HG03520 (cell line): ENCODE measurements around the gene GPR31.
"Not testable (repeated sequence)": the region's sequence is repeated elsewhere in the genome, so short reads cannot be mapped to it uniquely, and the experiment has no call there.

Source experiments
- ATAC-seq: cut with Tn5 transposase; IDR thresholded peaks from one replicate; pipeline ENCODE4 v1.9.1; 2021; ENCODE audit warnings: mild to moderate bottlenecking, moderate library complexity; ENCODE audit not compliant: unreplicated experiment

GPR31 gene, protein sequence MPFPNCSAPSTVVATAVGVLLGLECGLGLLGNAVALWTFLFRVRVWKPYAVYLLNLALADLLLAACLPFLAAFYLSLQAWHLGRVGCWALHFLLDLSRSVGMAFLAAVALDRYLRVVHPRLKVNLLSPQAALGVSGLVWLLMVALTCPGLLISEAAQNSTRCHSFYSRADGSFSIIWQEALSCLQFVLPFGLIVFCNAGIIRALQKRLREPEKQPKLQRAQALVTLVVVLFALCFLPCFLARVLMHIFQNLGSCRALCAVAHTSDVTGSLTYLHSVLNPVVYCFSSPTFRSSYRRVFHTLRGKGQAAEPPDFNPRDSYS

DNA sequence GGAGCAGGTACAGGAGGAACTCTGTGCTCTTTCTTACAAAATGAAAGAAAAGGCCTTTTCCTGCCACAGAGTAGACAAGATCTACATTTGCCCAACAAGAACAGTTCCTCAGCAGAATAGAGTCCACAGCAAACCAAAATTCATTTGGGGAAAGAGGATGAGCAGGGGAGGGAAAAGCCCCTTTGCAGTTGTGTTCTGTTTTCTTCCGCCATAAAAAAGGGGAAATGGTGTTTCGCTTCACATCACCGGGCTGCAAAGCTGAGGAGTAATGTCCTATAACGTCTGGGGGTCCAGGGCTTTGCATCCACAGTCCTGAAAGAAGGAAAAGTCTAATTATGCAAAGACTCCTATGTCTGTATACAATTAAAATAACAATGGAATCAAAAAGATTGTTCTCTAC lies at the start of gene GPR31:
Gene GPR31, minus strand, starts transcription at position 118 of the 400 bp plus-strand sequence. CDS start 149 bp downstream, outside the sequence.
- ATAC-seq, result no peak

DNA sequence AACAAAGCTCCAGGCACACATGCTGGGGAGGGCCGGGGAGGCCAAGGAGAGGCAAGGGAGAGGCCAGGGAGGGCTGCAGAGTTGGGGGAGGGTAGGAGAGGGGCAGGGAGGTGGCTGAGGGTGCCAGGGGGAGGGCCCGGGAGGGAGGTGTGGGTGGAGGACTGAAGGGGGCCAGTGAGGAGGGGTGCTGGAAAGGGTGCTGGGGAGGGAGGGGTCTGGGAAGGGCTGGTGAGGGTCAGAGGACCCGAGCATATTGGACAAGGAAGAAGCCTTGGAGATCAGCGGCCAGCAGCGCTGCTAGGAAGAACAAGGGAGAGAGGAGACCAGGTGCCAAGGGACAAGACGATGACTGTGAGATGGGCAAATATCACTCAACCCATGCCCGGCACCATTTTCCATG lies 49.7 kb upstream of the GPR31 start:
- ATAC-seq, result no peak

DNA sequence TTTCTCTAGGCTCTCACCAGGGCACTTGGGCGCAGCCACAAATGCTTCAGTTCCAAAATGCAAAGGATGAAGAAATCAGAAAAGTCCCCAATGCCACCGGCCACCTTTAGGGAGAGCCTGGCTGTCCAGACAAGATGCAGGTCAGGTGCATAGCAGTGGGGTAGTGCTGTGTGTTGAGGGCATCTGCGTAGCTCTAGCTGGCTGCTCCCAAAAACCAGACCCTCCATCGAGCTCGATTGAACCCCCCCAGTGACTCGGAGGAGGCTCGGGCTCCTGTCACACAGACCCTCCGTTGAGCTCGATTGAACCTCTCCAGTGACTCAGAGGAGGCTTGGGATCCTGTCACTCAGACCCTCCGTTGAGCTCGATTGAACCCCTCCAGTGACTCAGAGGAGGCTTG lies 47.5 kb upstream of the GPR31 start:
- not testable (repeated sequence) for ATAC-seq

DNA sequence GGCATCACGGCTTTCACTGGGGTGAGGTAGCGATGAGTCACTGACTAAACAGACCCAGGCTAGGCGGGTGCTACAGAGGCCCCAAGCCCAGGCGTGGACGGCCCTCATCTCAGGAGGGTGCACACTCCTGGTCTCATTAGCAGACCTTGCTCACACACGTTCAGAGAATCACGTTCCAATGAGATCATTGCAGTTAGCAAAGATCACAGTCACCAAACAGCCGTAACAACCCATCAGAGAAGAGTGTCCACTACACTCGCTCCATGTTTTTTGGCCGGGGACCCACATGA lies 46.2 kb upstream of the GPR31 start:
- not testable (repeated sequence) for ATAC-seq

DNA sequence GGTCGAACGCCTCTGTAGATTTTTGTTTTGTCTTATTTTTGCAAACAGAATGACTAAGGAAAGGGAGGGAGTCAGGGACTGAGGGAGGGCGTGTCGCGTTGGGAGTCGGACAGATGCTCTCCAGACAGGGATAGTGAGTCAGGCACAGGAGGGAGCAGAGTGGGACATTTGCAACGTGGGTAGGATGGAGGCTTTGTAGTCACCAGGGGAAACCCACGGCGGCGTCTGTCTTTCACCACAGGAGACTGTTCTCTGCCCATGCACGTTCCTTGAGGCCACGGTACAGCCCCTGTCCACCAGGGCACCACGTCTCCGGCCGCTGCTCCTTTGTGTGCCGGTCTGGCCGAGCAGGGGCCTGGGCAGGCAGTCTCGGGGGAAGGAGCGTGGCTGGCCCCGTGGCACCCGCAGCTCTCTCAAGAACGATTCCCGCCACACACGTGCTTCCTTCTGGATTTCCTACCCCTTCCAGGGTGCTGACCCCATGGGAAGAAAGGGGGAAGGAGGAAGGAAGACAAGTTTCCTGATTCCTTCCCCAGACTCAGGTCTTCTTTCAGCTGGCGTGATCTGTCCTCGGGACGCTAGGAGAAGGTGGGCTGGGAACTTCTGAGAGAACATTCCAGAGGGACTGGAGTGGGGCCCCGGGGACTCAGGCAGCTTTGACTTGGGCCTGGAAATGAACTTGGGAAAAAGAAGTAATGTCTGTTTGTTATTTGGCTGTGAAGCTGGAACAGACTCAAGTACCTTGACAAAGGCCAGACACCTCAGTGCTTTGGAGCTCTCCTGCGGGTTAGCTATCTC lies 45.7 kb upstream of the GPR31 start:
- not testable (repeated sequence) for ATAC-seq

DNA sequence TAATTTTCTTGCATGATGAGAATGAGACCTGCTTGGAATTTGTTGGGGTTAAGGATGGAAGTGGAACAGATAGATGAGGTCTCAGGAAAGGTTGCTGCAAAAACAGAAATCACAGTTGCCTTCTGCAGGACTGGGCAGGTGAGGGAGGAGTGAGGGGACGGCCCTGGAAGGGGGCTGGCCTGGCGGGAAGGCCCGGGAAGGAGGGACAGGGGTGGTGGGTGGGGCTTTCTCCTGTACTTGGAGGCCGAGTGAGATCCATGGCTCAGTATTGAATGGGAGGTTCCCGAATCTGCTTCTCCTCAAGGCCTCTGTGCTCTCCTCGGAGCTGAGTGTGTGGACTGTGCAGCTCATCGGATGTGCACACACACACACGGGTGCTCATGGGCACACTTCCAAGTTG lies 44.8 kb upstream of the GPR31 start:
- not testable (repeated sequence) for ATAC-seq

DNA sequence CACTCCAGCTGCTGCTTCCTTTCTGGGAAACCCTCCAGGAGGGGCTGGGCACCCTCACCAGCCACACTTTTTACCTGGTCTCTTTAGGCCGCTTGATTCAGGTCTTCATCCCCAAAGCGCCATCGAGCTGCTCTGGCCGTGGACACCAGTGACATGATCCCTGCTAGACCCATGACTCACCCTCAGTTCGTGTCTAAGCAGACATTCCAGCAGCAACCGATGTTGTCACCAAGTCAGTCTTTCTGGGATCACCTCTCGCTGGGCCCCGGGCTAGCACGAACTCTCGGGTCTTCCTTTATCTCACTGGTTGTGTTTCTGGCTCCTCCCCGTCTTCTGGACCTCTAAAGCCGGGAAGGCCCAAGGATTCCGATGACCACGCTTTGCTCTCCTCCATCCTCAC lies 43.0 kb upstream of the GPR31 start:
- ATAC-seq, result no peak

DNA sequence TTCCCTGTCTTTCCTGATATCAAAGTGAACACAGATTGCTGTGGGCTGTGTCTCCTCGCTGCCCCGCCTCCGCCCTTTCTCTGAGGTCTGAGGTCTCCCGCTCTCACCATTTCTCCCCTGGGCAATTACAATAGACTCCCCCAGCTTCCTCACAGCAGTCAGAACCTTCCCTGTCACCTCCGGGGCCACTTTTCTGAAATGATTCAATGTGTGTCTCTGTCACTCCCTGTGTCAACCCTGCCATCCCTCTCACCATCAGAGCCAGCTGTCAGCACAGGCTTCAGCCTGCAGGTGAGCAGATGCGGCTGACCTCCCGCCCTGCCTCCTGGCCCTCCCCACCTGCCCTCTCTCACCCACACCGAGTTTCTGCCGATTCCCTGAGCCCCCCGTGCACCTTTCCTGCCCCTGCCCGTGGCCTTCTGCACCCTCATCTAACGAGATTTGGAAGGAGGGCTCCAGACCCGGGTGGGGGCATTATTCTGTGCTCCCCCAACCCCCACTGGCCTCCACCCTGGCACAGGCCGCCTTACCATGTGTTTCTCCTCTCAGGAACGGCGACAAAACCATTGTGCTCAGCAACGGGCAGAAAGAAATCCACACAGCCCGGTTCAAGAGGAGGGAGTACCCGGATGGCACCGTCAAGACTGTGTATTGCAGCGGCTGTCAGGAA lies 38.3 kb upstream of the GPR31 start:
- ATAC-seq, result not testable (repeated sequence)

DNA sequence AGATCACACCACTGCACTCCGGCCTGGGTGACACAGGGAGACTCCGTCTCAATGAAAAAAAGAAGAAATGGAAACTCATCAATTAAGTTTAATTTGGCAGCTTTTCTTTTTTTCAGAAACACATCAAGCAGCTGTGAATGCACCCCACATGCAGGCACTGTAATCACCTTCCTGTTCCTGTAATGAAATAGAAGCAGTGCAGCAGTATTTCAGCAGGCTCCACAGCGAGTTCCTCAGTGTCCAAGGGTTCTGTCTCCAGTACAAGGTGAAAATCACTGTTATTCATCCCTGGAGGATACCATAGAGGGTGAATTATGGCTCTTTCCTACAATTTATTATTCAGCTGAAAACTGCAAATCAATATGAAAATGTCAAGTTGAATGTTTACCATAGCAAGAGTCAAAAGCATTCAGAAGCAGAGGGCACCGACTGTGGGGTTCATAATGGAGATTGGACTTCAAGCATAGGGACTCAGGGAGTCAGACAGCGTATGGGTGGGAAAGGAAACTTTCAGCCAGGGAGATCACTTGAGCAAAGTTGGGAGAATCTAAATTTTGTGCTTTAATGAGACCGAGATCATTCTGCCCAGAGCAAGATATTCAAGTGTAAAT lies 35.8 kb upstream of the GPR31 start:
- ATAC-seq, result not testable (repeated sequence)

DNA sequence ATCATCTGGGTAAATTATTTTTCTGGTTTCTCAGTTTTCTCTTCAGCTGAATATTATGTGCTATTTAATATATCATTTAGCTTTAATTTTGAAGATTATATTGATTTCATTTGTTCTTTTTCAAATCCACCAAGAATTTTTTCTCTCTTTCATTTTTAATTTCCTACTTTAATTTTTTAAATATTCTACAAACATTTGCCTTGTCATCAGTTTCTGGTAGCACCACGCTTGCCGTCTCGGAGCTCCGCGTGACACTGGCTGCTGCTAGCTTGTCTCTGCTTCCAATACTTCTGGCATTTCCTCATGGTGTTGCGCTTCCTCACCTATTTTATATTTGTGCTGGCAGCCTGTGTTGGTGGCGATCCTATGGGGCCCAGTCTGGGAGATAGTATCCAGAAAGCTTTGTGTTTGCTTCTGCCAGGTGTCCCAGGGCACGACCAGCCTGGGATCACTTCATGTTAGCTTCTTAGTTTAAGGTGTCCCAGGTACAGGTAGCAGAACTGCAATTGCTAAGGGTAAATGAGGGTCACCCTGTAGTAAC lies 33.3 kb upstream of the GPR31 start:
- not testable (repeated sequence) for ATAC-seq

DNA sequence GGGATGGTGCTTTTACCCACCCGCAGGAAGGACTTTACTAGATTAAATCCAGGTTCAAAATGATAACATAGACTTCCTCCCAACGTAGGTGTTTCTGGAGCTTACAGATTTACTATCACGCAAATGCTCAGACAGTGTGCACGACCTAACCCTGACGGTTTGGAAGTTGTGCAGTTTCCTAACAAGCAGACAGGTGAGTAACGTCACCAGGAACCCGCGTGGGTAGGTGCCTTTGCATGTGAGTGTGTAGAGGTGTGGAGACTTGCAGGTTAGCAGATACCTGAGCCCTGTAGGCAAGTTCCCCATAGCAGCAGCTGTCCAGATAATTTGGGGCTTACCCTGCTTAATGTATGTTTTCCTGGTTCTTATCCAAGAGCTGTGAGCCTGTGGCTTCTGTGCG lies 29.5 kb upstream of the GPR31 start:
- not testable (repeated sequence) for ATAC-seq

DNA sequence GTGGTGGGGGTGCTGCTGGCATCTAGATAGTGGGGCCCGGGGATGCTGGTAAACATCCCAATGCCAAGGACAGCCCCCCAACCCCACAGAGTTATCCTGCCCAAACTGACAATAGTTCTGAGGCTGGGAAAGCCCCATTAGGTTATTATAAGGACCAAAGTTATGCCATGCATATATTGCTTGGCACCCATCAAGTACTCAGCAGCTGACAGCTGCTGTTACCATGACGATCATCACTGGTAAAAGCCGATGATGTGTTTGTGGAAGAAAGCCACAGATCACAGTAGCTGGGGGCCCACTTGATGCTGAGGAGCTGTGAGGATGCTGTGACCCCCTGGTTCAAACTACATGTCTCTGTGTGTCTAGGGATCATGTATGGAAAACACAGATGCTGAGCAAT lies 27.3 kb upstream of the GPR31 start:
- not testable (repeated sequence) for ATAC-seq

DNA sequence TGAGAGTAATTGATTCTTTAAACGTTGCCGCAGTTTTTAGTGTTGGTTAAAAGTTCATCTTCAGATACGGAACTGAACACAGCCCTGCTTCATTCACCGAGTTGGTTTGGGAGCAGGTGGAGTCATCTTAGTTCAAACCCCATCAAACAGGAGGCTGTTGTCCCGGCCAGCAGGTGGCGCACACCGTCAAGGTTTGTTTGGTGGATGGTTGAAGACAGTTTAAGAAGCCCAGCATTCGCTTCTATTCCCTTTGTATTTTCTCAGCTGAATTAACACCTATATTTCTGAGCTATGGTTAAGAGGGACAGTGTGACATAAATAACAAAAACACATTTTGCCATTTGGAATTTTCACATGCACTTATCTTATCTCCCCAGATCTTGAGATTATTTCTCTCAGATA lies 25.1 kb upstream of the GPR31 start:
- peak; percentile 90 for ATAC-seq

DNA sequence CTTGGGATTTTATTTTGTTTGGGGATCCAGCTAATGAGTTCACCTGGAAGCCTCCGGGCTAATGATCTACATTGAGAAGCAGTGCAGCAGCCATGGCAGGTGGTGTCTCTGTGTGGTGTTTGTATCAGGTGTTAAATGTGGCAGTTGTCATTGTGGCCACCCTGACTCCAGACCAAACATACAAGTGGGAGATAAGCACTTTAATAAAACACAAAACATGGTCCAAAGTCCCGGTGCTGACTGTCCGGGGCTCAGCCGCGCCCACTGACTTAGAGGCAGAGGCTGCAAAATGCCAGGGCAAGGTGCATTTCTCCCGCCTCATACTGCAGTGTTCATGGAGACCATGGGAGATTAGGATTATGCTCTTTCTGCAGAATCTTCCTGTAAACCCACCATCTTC lies 23.6 kb upstream of the GPR31 start:
- not testable (repeated sequence) for ATAC-seq

DNA sequence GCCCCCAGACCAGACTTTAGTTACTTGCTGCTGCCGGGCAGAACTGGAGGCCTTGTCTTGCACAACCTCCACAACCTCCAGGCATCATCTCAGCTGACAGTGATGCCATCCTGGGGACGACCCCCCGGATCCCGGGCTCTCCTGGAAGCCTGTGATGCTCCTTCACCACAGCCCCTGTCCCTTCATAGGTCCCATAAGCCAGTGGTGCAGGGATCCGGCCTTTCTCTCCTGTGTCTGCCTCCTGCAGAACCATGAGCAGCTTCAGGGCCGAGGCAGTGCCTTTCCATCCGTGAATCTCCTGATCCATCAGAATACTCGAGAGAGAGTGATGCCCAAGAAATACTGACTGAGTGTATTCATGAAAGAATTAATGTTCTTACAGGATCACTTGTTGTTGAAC lies 22.3 kb upstream of the GPR31 start:
- not testable (repeated sequence) for ATAC-seq

DNA sequence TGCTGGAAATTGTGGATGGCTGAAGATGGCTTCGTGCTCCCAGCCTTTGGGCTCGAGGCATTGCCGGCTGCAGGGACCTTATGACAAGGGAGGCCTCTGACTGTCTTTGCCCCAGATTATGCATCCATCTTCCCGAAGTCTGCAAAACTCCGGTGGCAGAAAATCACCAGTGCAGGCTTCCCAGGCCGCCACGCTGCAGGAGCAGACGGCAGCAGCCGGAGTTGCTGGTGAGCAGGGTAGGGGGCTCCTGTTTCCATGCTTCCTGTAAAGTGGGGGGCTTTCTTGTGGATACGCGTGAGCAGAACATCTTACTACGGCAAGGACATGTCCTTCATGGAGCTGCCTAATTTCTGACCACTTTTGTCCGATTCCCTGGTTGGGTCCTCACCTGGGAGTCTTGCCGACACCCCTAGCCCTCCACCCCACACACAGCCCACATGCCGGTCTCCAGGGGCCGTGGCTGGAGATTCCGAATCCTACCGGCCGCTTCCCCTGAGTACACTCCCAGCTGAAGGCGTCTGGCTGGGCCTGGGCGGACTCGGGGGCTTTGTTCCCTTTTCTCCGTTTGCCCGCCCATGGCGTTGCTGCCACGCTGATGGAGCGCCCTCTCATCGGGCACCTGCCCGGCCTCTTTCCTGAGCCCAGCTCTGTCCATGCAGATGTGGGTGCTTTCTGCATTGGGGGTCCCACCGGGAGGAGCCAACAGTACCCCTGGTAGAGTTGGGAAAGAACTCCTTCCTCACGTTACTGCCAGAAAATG lies 21.3 kb upstream of the GPR31 start:
- not testable (repeated sequence) for ATAC-seq

DNA sequence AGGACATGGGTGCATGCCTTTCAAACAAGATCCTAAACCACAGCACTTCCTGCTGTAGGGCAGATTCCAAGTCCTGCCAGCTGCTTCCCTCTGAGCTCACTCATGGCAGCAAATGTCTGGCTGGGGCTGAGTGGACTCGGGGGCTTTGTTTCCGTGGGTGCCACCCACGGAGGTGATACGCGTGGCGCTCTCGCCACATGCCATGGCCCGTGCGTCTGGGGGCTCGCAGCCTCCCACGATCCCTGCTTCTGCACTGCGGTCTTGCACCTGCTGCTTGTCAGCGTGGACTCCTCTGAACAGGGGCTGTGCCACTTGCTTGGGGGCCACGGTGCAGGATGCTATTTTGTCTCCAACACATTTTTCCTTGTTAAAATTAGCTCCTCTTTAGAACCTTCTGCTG lies 19.5 kb upstream of the GPR31 start:
- not testable (repeated sequence) for ATAC-seq

DNA sequence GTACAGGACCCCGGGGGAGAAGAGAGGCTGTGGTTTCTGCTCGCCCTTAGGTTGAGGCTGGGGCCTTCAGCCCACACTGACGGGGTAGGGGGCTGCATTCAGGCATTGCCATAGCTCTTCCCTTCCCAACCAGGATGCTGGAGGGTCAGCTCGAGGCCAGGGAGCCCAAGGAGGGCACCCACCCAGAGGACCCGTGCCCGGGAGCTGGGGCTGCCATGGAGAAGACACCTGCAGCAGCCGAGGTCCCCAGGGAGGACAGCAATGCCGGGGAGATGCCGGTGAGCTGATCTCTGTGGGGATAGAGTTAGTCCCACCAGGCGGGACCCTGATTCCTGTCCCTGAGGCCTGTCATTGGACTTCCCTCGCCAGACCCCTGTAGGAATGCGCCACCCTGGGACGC lies 14.2 kb upstream of the GPR31 start:
- ATAC-seq, result not testable (repeated sequence)

DNA sequence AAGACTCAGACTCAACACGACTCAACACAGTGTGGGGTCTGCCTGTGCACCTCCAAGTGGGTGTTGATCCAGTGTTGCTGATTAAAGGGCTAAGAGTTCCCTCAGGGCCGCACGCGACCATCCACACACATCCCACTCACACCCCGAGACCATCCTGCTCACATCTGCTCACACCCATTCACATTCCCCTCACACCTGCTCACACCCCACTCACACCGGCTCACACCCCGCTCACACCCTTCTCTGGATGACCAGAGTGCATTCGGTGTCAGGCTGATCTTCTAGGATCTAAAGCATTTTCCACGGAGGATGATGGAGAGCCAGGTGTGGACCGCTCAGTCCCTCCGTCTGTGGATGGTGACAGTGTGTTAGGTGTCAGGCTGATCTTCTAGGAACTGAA lies 13.5 kb upstream of the GPR31 start:
- not testable (repeated sequence) for ATAC-seq

DNA sequence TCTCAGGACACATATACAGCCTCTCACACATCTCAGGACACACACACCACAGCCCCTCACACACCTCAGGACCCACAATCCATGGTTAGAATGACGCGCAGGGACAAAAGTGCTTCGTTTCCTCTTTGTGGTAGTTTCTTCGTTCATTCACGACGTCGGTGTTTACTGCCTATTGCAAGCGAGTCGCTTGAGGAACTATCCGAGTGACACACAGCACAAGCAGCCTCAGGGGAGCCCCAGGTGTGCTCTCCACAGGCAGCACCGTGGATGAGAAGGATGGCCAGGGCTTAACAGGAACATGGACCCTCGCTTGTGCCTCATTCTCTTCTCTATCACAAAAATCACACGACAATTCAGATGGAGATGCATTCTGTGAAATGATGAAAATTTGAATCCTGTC lies 12.1 kb upstream of the GPR31 start:
- not testable (repeated sequence) for ATAC-seq
